ENCODE measurements around the gene NAGPA.

NAGPA gene

GRCh38 chr16:5007256-5007655 lies 26.5 kb downstream of the NAGPA start:
- no peak for TF ChIP-seq CTCF (IDR thresholded peaks at IDR 0.05; ENCODE audit: low read depth, low read length)
- no peak for DNase-seq (ENCODE audit: extremely low read depth, low read depth)

- no peak for DNase-seq (ENCODE audit: extremely low read depth, low read depth)
- TF ChIP-seq CTCF (IDR thresholded peaks at IDR 0.05; ENCODE audit: low read depth, low read length) = no peak
Observed at GRCh38 chr16:5006348-5007193, 27.2 kb downstream of the NAGPA start.

GRCh38 chr16:5005916-5006315 lies 27.8 kb downstream of the NAGPA start:
- DNase-seq (ENCODE audit: extremely low read depth, low read depth) = no peak
- TF ChIP-seq CTCF (IDR thresholded peaks at IDR 0.05; ENCODE audit: low read depth, low read length) = no peak

- DNase-seq (ENCODE audit: extremely low read depth, low read depth) = no peak
- no peak for TF ChIP-seq CTCF (IDR thresholded peaks at IDR 0.05; ENCODE audit: low read depth, low read length)
Observed at GRCh38 chr16:5004311-5004710, 29.4 kb downstream of the NAGPA start.

- DNase-seq (ENCODE audit: extremely low read depth, low read depth) = no peak
- TF ChIP-seq CTCF (IDR thresholded peaks at IDR 0.05; ENCODE audit: low read depth, low read length) = no peak
Observed at GRCh38 chr16:5003828-5004227, 29.9 kb downstream of the NAGPA start.

GRCh38 chr16:5003211-5003610 lies 30.5 kb downstream of the NAGPA start:
- no peak for DNase-seq (ENCODE audit: extremely low read depth, low read depth)
- TF ChIP-seq CTCF (IDR thresholded peaks at IDR 0.05; ENCODE audit: low read depth, low read length) = no peak

GRCh38 chr16:5002699-5003143 lies 31.0 kb downstream of the NAGPA start:
- no peak for DNase-seq (ENCODE audit: extremely low read depth, low read depth)
- no peak for TF ChIP-seq CTCF (IDR thresholded peaks at IDR 0.05; ENCODE audit: low read depth, low read length)

Measured in AG09319 (cell line).